HepG2 (cell line): ENCODE results near the gene ZNF687. TPM values are rescaled to one million over a fixed set of nuclear protein-coding genes. Genes with fewer than 3 reads are reported as not detected.
A peak's percentile ranks its signal among the peaks of the same experiment; 100 is the strongest.

Source experiments
- TMF1 ChIP-seq: sonication (generic); formaldehyde crosslinking; IDR thresholded peaks from 2 replicates; pipeline ENCODE4 v1.8.1; 2022; ENCODE audit warnings: low read depth, missing genetic modification reagents
- ZBTB7B ChIP-seq: sonication (generic); formaldehyde crosslinking; IDR thresholded peaks from 2 replicates; pipeline ENCODE4 v1.4.0; 2020; ENCODE audit warnings: missing genetic modification reagents
- ZMAT3 ChIP-seq: sonication (generic); formaldehyde crosslinking; conservative IDR thresholded peaks from 2 replicates; pipeline ENCODE4 v1.7.0; 2021; ENCODE audit warnings: missing genetic modification reagents
- ZNF773 ChIP-seq: sonication (generic); formaldehyde crosslinking; IDR thresholded peaks from 2 replicates; pipeline ENCODE4 v1.4.0; 2020; ENCODE audit warnings: missing genetic modification reagents, borderline replicate concordance
- polyA plus RNA-seq, 8 experiments: library from polyadenylated mRNA; depleted of rRNA in 3 of 8; stranded (reverse) in 7 of 8; unstranded in 1 of 8; fragments of >200 nt; fragmentation: Illumina TruSeq in 4 of 8; extraction: Trizol in 4 of 8; gene quantifications; 2 replicates each; pipeline versions ENCODE4 v1.2.1 to v1.2.3, GENCODE V29; 2011 to 2016; ENCODE audit warnings: low read depth in 4 of 8, missing spikeins in 1 of 8, mixed read lengths in 1 of 8; ENCODE audit not compliant: insufficient read depth in 1 of 8
- total RNA-seq, 5 experiments: library from RNA; depleted of rRNA; stranded (reverse); fragments of >200 nt; fragmentation: Illumina TruSeq; extraction: Trizol; gene quantifications; 2 replicates each; pipeline ENCODE4 v1.2.3, GENCODE V29; 2016; ENCODE audit warnings: low read depth in 1 of 5
- TF ChIP-seq, protein P1 (sequence below): sonication (generic); formaldehyde crosslinking; IDR thresholded peaks from 2 replicates; pipeline ENCODE4 v1.4.0; 2020; ENCODE audit warnings: missing genetic modification reagents, borderline replicate concordance
- TF ChIP-seq, protein P2 (sequence below), 2 experiments: fragments of 450-650 bp in 1 of 2; sonication (generic) in 1 of 2; formaldehyde crosslinking in 1 of 2; IDR thresholded peaks; 2 replicates each; pipeline versions ENCODE4 v1.6.1 to v1.8.0; 2016 to 2022; ENCODE audit warnings: antibody characterized with exemption in 1 of 2, mild to moderate bottlenecking in 1 of 2, missing genetic modification reagents in 1 of 2
- TF ChIP-seq, protein P3 (sequence below): sonication (generic); formaldehyde crosslinking; IDR thresholded peaks from 2 replicates; pipeline ENCODE4 v1.8.1; 2023; ENCODE audit warnings: mild to moderate bottlenecking, missing genetic modification reagents
- TF ChIP-seq, protein P4 (sequence below), 2 experiments: sonication (generic) in 1 of 2; formaldehyde crosslinking in 1 of 2; IDR thresholded peaks; 2 replicates each; pipeline versions ENCODE4 v1.5.1 to v1.6.1; 2011 to 2020; ENCODE audit warnings: borderline replicate concordance in 1 of 2, low read depth in 1 of 2, low read length in 1 of 2, mild to moderate bottlenecking in 1 of 2, missing genetic modification reagents in 1 of 2, moderate library complexity in 1 of 2
- TF ChIP-seq, protein P5 (sequence below): sonication (generic); formaldehyde crosslinking; IDR thresholded peaks from 2 replicates; pipeline ENCODE4 v1.8.1; 2023; ENCODE audit warnings: mild to moderate bottlenecking, moderate library complexity, missing genetic modification reagents

Gene ZNF687
- total and polyA plus RNA-seq, 2 of the 13 experiments (the other 11 are each of a cell fraction or from before 2014, with no cell fraction given) = 14.1 to 16.5 TPM

DNA sequence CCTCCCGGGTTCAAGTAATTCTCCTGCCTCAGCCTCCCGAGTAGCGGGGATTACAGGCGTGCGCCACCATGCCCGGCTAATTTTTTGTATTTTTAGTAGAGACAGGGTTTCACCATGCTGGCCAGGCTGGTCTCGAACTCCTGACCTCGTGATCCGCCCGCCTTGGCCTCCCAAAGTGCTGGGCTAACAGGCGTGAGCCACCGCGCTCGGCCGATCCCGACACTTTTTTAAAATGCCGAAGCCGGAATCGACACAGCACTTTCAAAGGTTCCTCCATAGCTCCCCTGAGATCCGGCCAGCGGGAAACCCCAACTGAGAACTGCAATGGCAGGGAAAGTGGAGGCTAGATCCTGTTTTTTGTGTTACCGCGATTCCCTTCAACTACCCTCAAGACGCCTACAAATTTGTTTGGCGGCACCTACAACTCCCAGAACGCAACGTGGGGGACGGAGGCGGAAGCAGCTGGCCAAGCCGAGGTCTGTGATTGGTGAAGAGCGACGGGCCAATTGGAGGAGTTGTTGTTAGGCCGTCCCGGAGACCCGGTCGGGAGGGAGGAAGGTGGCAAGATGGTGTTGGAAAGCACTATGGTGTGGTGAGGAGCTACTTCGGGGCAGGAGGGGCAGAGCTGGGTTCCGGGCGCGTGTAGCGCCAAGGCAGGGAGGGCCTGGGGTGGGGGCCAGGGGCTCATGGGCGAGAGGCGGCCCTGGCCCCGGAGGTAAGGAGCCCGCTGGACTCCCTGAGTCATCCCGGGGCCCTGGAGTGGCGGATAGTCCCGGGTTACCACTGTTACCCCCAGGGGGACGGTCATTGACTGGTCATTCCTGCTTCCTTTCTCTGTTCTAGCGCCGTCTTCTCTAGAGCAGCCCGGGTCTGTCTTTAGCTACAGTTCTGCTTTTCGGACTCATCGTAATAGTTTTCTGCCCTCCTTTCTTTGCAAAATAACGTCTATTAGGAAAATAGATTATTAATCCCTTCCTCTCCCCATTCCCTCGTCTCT lies 27.6 kb upstream of the ZNF687 start, which contains the start of gene PSMD4 (continued):
- TF ChIP-seq, protein P1, sequence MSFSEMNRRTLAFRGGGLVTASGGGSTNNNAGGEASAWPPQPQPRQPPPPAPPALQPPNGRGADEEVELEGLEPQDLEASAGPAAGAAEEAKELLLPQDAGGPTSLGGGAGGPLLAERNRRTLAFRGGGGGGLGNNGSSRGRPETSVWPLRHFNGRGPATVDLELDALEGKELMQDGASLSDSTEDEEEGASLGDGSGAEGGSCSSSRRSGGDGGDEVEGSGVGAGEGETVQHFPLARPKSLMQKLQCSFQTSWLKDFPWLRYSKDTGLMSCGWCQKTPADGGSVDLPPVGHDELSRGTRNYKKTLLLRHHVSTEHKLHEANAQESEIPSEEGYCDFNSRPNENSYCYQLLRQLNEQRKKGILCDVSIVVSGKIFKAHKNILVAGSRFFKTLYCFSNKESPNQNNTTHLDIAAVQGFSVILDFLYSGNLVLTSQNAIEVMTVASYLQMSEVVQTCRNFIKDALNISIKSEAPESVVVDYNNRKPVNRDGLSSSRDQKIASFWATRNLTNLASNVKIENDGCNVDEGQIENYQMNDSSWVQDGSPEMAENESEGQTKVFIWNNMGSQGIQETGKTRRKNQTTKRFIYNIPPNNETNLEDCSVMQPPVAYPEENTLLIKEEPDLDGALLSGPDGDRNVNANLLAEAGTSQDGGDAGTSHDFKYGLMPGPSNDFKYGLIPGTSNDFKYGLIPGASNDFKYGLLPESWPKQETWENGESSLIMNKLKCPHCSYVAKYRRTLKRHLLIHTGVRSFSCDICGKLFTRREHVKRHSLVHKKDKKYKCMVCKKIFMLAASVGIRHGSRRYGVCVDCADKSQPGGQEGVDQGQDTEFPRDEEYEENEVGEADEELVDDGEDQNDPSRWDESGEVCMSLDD (CRISPR knock-in tag) = no peak
- TF ChIP-seq ZNF773 (CRISPR knock-in tag) = no peak
- TF ChIP-seq, protein P2, sequence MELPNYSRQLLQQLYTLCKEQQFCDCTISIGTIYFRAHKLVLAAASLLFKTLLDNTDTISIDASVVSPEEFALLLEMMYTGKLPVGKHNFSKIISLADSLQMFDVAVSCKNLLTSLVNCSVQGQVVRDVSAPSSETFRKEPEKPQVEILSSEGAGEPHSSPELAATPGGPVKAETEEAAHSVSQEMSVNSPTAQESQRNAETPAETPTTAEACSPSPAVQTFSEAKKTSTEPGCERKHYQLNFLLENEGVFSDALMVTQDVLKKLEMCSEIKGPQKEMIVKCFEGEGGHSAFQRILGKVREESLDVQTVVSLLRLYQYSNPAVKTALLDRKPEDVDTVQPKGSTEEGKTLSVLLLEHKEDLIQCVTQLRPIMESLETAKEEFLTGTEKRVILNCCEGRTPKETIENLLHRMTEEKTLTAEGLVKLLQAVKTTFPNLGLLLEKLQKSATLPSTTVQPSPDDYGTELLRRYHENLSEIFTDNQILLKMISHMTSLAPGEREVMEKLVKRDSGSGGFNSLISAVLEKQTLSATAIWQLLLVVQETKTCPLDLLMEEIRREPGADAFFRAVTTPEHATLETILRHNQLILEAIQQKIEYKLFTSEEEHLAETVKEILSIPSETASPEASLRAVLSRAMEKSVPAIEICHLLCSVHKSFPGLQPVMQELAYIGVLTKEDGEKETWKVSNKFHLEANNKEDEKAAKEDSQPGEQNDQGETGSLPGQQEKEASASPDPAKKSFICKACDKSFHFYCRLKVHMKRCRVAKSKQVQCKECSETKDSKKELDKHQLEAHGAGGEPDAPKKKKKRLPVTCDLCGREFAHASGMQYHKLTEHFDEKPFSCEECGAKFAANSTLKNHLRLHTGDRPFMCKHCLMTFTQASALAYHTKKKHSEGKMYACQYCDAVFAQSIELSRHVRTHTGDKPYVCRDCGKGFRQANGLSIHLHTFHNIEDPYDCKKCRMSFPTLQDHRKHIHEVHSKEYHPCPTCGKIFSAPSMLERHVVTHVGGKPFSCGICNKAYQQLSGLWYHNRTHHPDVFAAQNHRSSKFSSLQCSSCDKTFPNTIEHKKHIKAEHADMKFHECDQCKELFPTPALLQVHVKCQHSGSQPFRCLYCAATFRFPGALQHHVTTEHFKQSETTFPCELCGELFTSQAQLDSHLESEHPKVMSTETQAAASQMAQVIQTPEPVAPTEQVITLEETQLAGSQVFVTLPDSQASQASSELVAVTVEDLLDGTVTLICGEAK (IDR thresholded peaks at IDR 0.05) = no peak
- TF ChIP-seq, protein P2 (CRISPR knock-in tag; IDR thresholded peaks at IDR 0.05) = peak; percentile 28; the same call in 1 of the 2 replicates
- TF ChIP-seq ZMAT3 (CRISPR knock-in tag) = no peak
- no peak; the same call in 1 of the 2 replicates for TF ChIP-seq TMF1 (CRISPR knock-in tag)
- TF ChIP-seq, protein P3, sequence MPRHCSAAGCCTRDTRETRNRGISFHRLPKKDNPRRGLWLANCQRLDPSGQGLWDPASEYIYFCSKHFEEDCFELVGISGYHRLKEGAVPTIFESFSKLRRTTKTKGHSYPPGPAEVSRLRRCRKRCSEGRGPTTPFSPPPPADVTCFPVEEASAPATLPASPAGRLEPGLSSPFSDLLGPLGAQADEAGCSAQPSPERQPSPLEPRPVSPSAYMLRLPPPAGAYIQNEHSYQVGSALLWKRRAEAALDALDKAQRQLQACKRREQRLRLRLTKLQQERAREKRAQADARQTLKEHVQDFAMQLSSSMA (CRISPR knock-in tag) = peak; percentile 77; the same call in 1 of the 2 replicates
- TF ChIP-seq, protein P4, sequence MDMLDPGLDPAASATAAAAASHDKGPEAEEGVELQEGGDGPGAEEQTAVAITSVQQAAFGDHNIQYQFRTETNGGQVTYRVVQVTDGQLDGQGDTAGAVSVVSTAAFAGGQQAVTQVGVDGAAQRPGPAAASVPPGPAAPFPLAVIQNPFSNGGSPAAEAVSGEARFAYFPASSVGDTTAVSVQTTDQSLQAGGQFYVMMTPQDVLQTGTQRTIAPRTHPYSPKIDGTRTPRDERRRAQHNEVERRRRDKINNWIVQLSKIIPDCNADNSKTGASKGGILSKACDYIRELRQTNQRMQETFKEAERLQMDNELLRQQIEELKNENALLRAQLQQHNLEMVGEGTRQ (IDR thresholded peaks at IDR 0.05; ENCODE audit: low read depth, low read length) = no peak
- TF ChIP-seq, protein P4 (CRISPR knock-in tag; IDR thresholded peaks at IDR 0.05; ENCODE audit: borderline replicate concordance) = 0 out of 2 replicates have a peak, but pooled peaks have one; percentile 31
- no peak for TF ChIP-seq ZBTB7B
- TF ChIP-seq, protein P5, sequence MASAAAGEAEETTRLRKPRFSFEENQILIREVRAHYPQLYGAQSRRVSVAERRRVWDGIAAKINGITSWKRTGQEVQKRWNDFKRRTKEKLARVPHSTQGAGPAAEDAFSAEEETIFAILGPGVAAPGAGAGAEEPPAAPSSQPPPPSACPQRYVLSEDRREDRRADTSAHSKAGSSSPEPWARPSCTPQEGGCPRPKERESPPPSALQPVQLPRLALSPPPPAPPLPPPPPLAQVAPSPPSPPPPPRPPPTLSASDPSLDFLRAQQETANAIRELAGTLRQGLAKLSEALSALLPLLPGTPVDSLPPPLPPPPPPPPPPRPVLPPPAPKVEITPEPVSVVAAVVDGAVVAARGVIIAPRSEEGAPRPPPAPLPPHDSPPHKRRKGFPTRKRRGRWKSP (CRISPR knock-in tag) = peak; percentile 55; the same call in 1 of the 2 replicates
